Body of pancreas (tissue), 4 donors: Measurements from ENCODE around the gene MXRA5. TPM values are rescaled to one million over a fixed set of nuclear protein-coding genes. Genes with fewer than 3 reads are reported as not detected.

Experiments
- ATAC-seq: fragments of 150-250 bp; one replicate; pipeline ENCODE4 v1.9.1; 2016
- DNase-seq, 4 donors: peaks; one replicate each; pipeline ENCODE4 v3.0.0-alpha.2; 2019
- H3K27ac ChIP-seq, 4 donors: fragments of 200-600 bp; sonication (generic); 1 replicate in 3 of 4; 2 replicates in 1 of 4; pipeline versions ENCODE4 v1.5.1 to v1.6.1; 2016 to 2019; ENCODE audit warnings: mild to moderate bottlenecking in 1 of 4, mixed read lengths in 1 of 4, moderate library complexity in 1 of 4
- H3K27me3 ChIP-seq, 2 donors: fragments of 200-600 bp; sonication (generic); one replicate each; pipeline ENCODE4 v1.6.0; 2016; ENCODE audit warnings: mild to moderate bottlenecking in 1 of 2
- H3K36me3 ChIP-seq, 2 donors: fragments of 200-600 bp; sonication (generic); replicated peaks in 1 of 2; 2 replicates each; pipeline ENCODE4 v1.5.1; 2016; ENCODE audit warnings: low read depth in 2 of 2; ENCODE audit not compliant: insufficient read depth in 1 of 2
- H3K4me1 ChIP-seq: fragments of 200-600 bp; sonication (generic); one replicate; pipeline ENCODE4 v1.6.0; 2016
- H3K4me3 ChIP-seq, 2 donors: fragments of 200-600 bp; sonication (generic); 1 replicate in 1 of 2; 2 replicates in 1 of 2; pipeline ENCODE4 v1.5.1; 2016 to 2019
- H3K9me3 ChIP-seq, 3 donors: fragments of 200-600 bp; sonication (generic); 1 replicate in 2 of 3; 2 replicates in 1 of 3; pipeline ENCODE4 v1.5.1; 2016
- CTCF ChIP-seq, 7 experiments: fragments of 450-650 bp in 4 of 7; fragments of 200-600 bp in 3 of 7; sonication (generic) in 3 of 7; IDR thresholded peaks; one replicate each; pipeline ENCODE4 v1.5.1; 2016 to 2019; ENCODE audit warnings: antibody characterized with exemption in 7 of 7
- POLR2A ChIP-seq, 3 donors: fragments of 450-650 bp; IDR thresholded peaks; one replicate each; pipeline ENCODE4 v1.6.1; 2016; ENCODE audit warnings: antibody characterized with exemption in 3 of 3, mild to moderate bottlenecking in 2 of 3
- WGBS, 2 donors: methylation state at CpG; one replicate each; pipeline ENCODE4 v1.1.5; 2017; 5-methylcytosine and 5-hydroxymethylcytosine counted together
- intact Hi-C: fragments of 100-400 bp; cut with DNase I; formaldehyde crosslinking; loops from one replicate; pipeline ENCODE4 v1.15.1; 2023
- total RNA-seq, 2 donors: library from RNA; depleted of rRNA; stranded (reverse); fragments of >200 nt; gene quantifications; one replicate each; pipeline ENCODE4 v1.1.0, GENCODE V29; 2016

MXRA5 gene
- total RNA-seq, 2 donors from 2014 or later: 1.6 to 3.3 TPM

- H3K27me3 ChIP-seq: no peaks in the 10 kb centered on the region
- no peak for DNase-seq
- 50 to 59% methylated on average over 3 of the region's 3 CpGs for WGBS, 2 donors
- no peak overlapping the region for H3K27ac ChIP-seq
- no peaks in the 10 kb centered on the region for H3K4me1 ChIP-seq
- no peaks in the 10 kb centered on the region for H3K9me3 ChIP-seq
- no peak for TF ChIP-seq CTCF (IDR thresholded peaks at IDR 0.05)
- TF ChIP-seq POLR2A (IDR thresholded peaks at IDR 0.05): no peak
- no peak for ATAC-seq
- intact Hi-C loops: no loop called here
- H3K4me3 ChIP-seq: no peak overlapping the region
- no peaks in the 10 kb centered on the region for H3K36me3 ChIP-seq
These were observed 37.9 kb upstream of the MXRA5 start for GRCh38 chrX:3384327-3384726.

GRCh38 chrX:3380603-3381002 is 34.2 kb upstream of the MXRA5 start:
- ATAC-seq (no peak), DNase-seq (no peak)
- Histone ChIP-seq H3K9me3 (no peaks in the 10 kb centered on the region), H3K27me3 (no peaks in the 10 kb centered on the region), H3K4me3 (no peak overlapping the region), H3K4me1 (no peaks in the 10 kb centered on the region), H3K36me3 (no peaks in the 10 kb centered on the region), H3K27ac (no peak overlapping the region)
- intact Hi-C loops: no loop called here
- TF ChIP-seq CTCF (IDR thresholded peaks at IDR 0.05) (no peak), POLR2A (IDR thresholded peaks at IDR 0.05) (no peak)
- 54 to 84% methylated on average over 3 of the region's 3 CpGs for WGBS, 2 donors

GRCh38 chrX:3379111-3379510 is 32.7 kb upstream of the MXRA5 start:
- WGBS, 2 donors: 71 to 83% methylated on average over 3 to 4 of the region's 4 CpGs
- TF ChIP-seq POLR2A (IDR thresholded peaks at IDR 0.05): no peak
- no peak for TF ChIP-seq CTCF (IDR thresholded peaks at IDR 0.05)
- no peak overlapping the region for H3K27ac ChIP-seq
- H3K27me3 ChIP-seq: no peaks in the 10 kb centered on the region
- no peak overlapping the region for H3K4me3 ChIP-seq
- no peaks in the 10 kb centered on the region for H3K36me3 ChIP-seq
- H3K4me1 ChIP-seq: no peaks in the 10 kb centered on the region
- H3K9me3 ChIP-seq: no peaks in the 10 kb centered on the region
- ATAC-seq (no peak), DNase-seq (no peak)
- intact Hi-C loops: no loop called here

- no peaks in the 10 kb centered on the region for H3K27me3 ChIP-seq
These were observed 31.7 kb upstream of the MXRA5 start for GRCh38 chrX:3378156-3378555.

More at GRCh38 chrX:3378156-3378555, 31.7 kb upstream of the MXRA5 start:
- H3K4me3 ChIP-seq: no peak overlapping the region
- DNase-seq: no peak
- TF ChIP-seq POLR2A (IDR thresholded peaks at IDR 0.05) (no peak), CTCF (IDR thresholded peaks at IDR 0.05) (no peak)
- H3K9me3 ChIP-seq: no peaks in the 10 kb centered on the region
- 40 to 67% methylated on average over 4 of the region's 4 CpGs for WGBS, 2 donors
- ATAC-seq: no peak
- intact Hi-C loops: no loop called here
- no peak overlapping the region for H3K27ac ChIP-seq
- H3K36me3 ChIP-seq: no peaks in the 10 kb centered on the region
- no peaks in the 10 kb centered on the region for H3K4me1 ChIP-seq
